Measurements from ENCODE around the gene IMMP2L. TPM values are rescaled to one million over a fixed set of nuclear protein-coding genes. Genes with fewer than 3 reads are reported as not detected.

IMMP2L gene
- total and polyA plus RNA-seq, 2 of the 8 experiments (the other 6 are each of a cell fraction or from before 2014, with no cell fraction given), result 2.3 to 10.1 TPM

- Histone ChIP-seq H3K4me1 (replicated peaks in 1 of 4; ENCODE audit: control insufficient read depth in 3 of 4, insufficient read depth in 4 of 4, low read length in 3 of 4) (peaks cover 0 to 6% (median 1%) of the 10 kb centered on the region in 4 experiments; a peak in 3 of 7 replicates), H3K79me2 (ENCODE audit: control insufficient read depth in 1 of 2, insufficient read depth in 2 of 2, low read length in 2 of 2) (no peaks in the 10 kb centered on the region), H3K9me3 (ENCODE audit: insufficient read depth in 2 of 2, low read depth in 1 of 2, low read length in 1 of 2) (no peaks in the 10 kb centered on the region), H3K23ac (ENCODE audit: insufficient read length) (no peak overlapping the region), H3K27ac (ENCODE audit: low read depth, low read length) (no peak overlapping the region), H2BK120ac (replicated peaks; ENCODE audit: low read depth, low read length) (no peak overlapping the region), H3K23me2 (ENCODE audit: low read depth, low read length) (no peaks in the 10 kb centered on the region), H3K18ac (ENCODE audit: extremely low read depth, low read length) (no peak overlapping the region), H2AFZ (ENCODE audit: low read length) (no peak overlapping the region), H2BK15ac (ENCODE audit: low read length) (no peak overlapping the region), H4K5ac (ENCODE audit: insufficient read length, low read depth, low read length) (no peak overlapping the region), H3K14ac (ENCODE audit: insufficient read length) (no peak overlapping the region), H2AK5ac (ENCODE audit: low read depth, low read length) (no peak overlapping the region), H2BK5ac (ENCODE audit: low read depth, low read length) (no peak overlapping the region), H3K27me3 (replicated peaks in 1 of 4; ENCODE audit: control insufficient read depth in 3 of 4, extremely low read depth in 1 of 4, insufficient read depth in 3 of 4, low read length in 3 of 4) (peaks cover 0 to 2% (median 0%) of the 10 kb centered on the region in 4 experiments; a peak in 1 of 7 replicates), H3K56ac (replicated peaks; ENCODE audit: insufficient read length, low read depth, low read length) (no peak overlapping the region), H3K4ac (replicated peaks; ENCODE audit: insufficient read length, low read depth, low read length) (no peak overlapping the region), H4K8ac (ENCODE audit: extremely low read depth, insufficient read depth, low read length) (no peak overlapping the region), H3K9ac (replicated peaks in 1 of 4; ENCODE audit: extremely low read depth in 1 of 4, low read depth in 3 of 4, low read length in 3 of 4) (no peak overlapping the region), H3K36me3 (ENCODE audit: control insufficient read depth in 2 of 4, insufficient read depth in 4 of 4, low read length in 3 of 4) (no peaks in the 10 kb centered on the region), H2BK12ac (ENCODE audit: low read depth, low read length) (no peak overlapping the region), H3K79me1 (ENCODE audit: low read depth, low read length) (no peaks in the 10 kb centered on the region), H3K4me2 (ENCODE audit: insufficient read depth in 1 of 2, low read depth in 2 of 2, low read length in 2 of 2) (no peak overlapping the region), H4K20me1 (replicated peaks in 1 of 2; ENCODE audit: control insufficient read depth in 1 of 2, insufficient read depth in 2 of 2, low read length in 2 of 2) (no peaks in the 10 kb centered on the region), H4K91ac (replicated peaks; ENCODE audit: insufficient read length, low read length) (no peak overlapping the region), H3K4me3 (ENCODE audit: extremely low read depth in 1 of 4, insufficient read depth in 2 of 4, low read depth in 3 of 4, low read length in 4 of 4) (no peak overlapping the region), H2BK20ac (ENCODE audit: low read length) (no peak overlapping the region)
- WGBS, 2 experiments (ENCODE audit: extremely low coverage in 1 of 2, insufficient coverage in 1 of 2, insufficient read length in 1 of 2, insufficient replicate concordance in 2 of 2, low coverage in 1 of 2, low lambda C conversion rate in 2 of 2, missing lambda C conversion rate in 1 of 2), result 84% methylated on average over 4 of the region's 4 CpGs; no CpG with 5 or more reads in 1 of the 2 experiments
- ChIA-PET CTCF (ENCODE audit: partially characterized antibody) (interaction anchor here (1.1 to 1.6 kb wide), 2 partner anchors 9 to 293 kb away, joined by 3 to 4 read pairs; no protein-coding TSS in a partner anchor), POLR2A (ENCODE audit: partially characterized antibody) (no interaction called here)
- no peak for DNase-seq (ENCODE audit: low read depth in 1 of 2, low spot score in 2 of 2)
- no peak for FAIRE-seq
- TF ChIP-seq RFX5 (IDR thresholded peaks at IDR 0.05; ENCODE audit: borderline replicate concordance, low read depth, low read length), result no peak
- TF ChIP-seq SAP30 (IDR thresholded peaks at IDR 0.05; ENCODE audit: insufficient read depth, insufficient replicate concordance, low read length), result no peak
- no peak for TF ChIP-seq SP2 (IDR thresholded peaks at IDR 0.05; ENCODE audit: low read length)
Observed at GRCh38 chr7:111137296-111138192, 424.7 kb downstream of the IMMP2L start.

Measured in H1 (cell line).